GM10248 (cell line): ENCODE measurements around the gene OSBPL10.

ENCODE experiments used
- CTCF ChIA-PET: fragments of 300-600 bp; sonication (Branson Sonifier 250); formaldehyde crosslinking; extraction: SDS; loops from one replicate; lab custom pipeline; 2021; ENCODE audit warnings: antibody characterized with exemption; lab: Yijun Ruan, JAX
- POLR2A ChIA-PET: fragments of 350-650 bp; sonication (Branson Sonifier 250); formaldehyde crosslinking; extraction: SDS; loops from one replicate; lab custom pipeline; 2020; ENCODE audit warnings: antibody characterized with exemption; lab: Yijun Ruan, JAX
- DNase-seq: peaks from one replicate; pipeline ENCODE4 v3.0.0; 2012; ENCODE audit errors: extremely low spot score
- CTCF ChIP-seq: IDR thresholded peaks from 2 replicates; pipeline ENCODE4 v1.5.1; 2012; ENCODE audit warnings: mild to moderate bottlenecking, low read depth; ENCODE audit errors: extremely low read depth, missing control alignments, control extremely low read depth

The OSBPL10 gene

GRCh38 chr3:31670722-31671121, 310.3 kb downstream of the OSBPL10 start:
- POLR2A ChIA-PET: no interaction called here
- CTCF ChIA-PET: no interaction called here
- no peak for TF ChIP-seq CTCF
- no peak for DNase-seq

DNA sequence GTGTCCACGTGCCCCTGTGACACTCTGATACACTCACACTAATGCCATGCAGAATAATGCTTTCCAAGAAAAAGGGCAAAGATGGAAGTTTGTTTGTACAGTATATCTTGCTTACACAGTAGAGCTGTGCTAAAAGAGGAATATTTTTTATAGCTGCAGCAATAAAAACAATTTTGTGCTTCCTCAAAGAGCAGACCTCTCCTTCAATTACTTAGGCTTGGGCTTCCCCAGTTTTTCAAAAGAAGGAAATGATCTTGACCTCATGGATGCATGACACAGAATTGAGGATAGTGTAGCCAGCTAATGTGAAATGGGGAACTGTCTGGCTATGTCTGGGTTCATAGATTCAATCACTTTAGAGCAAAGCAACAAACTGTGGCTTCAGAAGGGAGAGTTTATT, 310.9 kb downstream of the OSBPL10 start:
- POLR2A ChIA-PET: no interaction called here
- DNase-seq: no peak

DNA sequence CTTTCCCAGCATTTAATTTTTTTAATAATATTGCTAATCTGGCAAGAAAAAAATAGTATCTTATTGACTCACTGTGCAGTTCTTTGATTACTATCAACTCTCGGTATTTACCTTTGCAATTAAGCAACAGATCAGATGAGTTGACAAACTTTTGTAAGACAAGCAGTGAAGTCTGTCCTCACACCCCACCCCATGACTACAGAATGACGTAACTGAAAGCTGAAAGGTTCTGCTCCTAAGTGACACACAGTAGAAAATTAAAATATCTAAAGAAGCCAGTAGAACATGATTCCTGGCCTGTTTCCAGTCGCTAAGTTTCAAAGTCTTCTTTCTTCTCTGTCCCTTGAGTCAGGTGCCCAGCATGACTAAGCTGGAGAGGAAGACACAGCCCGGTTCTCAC, 312.8 kb downstream of the OSBPL10 start:
- DNase-seq: no peak
- TF ChIP-seq CTCF: no peak
- POLR2A ChIA-PET: no interaction called here
- CTCF ChIA-PET: no interaction called here

More for the DNA sequence above, 310.9 kb downstream of the OSBPL10 start:
- no peak for TF ChIP-seq CTCF
- CTCF ChIA-PET: interaction anchor here (0.7 to 0.8 kb wide), 2 partner anchors 25 to 43 kb away, joined by 3 read pairs; no protein-coding TSS in a partner anchor

DNA sequence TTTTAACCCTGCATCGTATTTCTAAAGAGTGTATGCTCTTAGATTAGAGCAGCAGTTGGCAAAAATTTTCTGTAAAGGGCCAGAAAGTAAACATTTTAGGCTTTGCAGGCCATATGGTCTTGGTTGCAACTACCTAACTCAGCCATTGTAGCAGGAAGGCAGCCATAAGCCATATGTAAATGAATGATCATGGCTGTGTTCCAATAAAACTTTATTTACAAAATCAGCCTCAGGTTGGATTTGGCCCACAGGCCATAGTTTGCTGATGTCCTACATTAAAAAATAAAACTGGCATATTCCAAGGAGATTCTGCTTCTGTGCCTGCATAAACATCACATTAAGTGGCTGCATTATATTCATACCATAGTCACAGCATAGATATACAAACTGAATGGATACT, 313.5 kb downstream of the OSBPL10 start:
- ChIA-PET CTCF (no interaction called here), POLR2A (no interaction called here)
- no peak for TF ChIP-seq CTCF
- no peak for DNase-seq

GRCh38 chr3:31664031-31664430, 317.0 kb downstream of the OSBPL10 start:
- DNase-seq: no peak
- no peak for TF ChIP-seq CTCF
- ChIA-PET POLR2A (no interaction called here), CTCF (no interaction called here)

- POLR2A ChIA-PET: no interaction called here
- CTCF ChIA-PET: no interaction called here
- DNase-seq: no peak
- TF ChIP-seq CTCF: no peak
These were observed 318.9 kb downstream of the OSBPL10 start for GRCh38 chr3:31661993-31662670.

DNA sequence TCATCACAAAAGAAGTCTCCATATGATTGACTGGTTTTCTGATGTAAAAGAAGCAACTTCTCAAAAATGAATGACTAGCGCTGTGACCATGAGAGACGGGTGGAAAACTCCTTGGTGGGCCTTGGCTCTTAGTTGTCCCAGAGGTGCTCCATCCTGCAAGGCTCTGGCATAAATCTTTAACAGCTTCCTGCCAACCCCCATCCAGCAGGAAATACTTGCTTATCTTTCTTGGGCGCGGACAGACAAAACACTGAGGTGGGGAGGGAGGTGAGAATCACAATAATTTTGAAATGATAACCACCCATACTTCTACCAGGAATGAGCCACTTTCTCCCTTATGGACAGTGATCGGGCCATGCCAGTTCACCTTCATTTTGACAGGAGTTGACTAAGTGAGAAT, 319.8 kb downstream of the OSBPL10 start:
- no peak for DNase-seq
- no peak for TF ChIP-seq CTCF
- ChIA-PET CTCF (no interaction called here), POLR2A (no interaction called here)
